Measurements from ENCODE around the gene FRMPD1. TPM values are rescaled to one million over a fixed set of nuclear protein-coding genes. Genes with fewer than 3 reads are reported as not detected.
A peak's percentile ranks its signal among the peaks of the same experiment; 100 is the strongest.
"Not testable (repeated sequence)": the region's sequence is repeated elsewhere in the genome, so short reads cannot be mapped to it uniquely, and the experiment has no call there.

The FRMPD1 gene
- total and polyA plus RNA-seq, 9 donors: 6.7 to 12.5 (median 10.7) TPM

DNA sequence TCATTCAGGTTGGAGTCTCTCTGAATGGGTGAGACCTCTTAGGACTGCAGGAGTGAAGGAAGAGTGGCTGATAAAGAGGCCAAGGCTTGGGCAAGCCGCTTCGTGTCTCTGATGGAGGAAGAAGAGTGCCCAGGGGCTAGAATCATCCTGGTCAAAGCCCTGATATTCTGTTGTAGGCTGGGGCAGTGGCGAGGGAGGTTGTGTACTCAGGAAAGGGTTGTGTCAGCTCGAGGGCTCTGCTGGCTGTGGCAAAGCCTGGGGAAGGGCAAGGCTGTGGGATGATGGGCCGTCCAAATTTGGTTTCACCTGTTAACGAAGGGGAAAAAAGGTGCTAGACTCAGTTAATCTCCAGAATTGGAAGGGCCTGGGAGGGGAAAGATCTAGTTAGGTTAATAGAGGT lies 100.4 kb downstream of the FRMPD1 start:
- no peaks in the 10 kb centered on the region for H3K36me3 ChIP-seq (ENCODE audit: control insufficient read depth, insufficient read depth, low read length)
- H3K4me3 ChIP-seq (ENCODE audit: low read length): no peak overlapping the region
- no peak overlapping the region for H3K27ac ChIP-seq (ENCODE audit: low read length)
- WGBS (ENCODE audit: insufficient coverage): 86% methylated on average over 6 of the region's 6 CpGs
- DNase-seq: no peak
- H3K9me3 ChIP-seq (replicated peaks; ENCODE audit: control insufficient read depth, low read depth, low read length): peaks cover 4% of the 10 kb centered on the region
- H3K4me1 ChIP-seq (ENCODE audit: control insufficient read depth, insufficient read depth, low read length): peaks cover 15% of the 10 kb centered on the region
- H3K27me3 ChIP-seq (ENCODE audit: control insufficient read depth, insufficient read depth, low read length): no peaks in the 10 kb centered on the region

- H3K9me3 ChIP-seq (replicated peaks; ENCODE audit: control insufficient read depth, low read depth, low read length); H3K4me3 ChIP-seq (ENCODE audit: low read length); H3K27me3 ChIP-seq (ENCODE audit: control insufficient read depth, insufficient read depth, low read length); H3K36me3 ChIP-seq (ENCODE audit: control insufficient read depth, insufficient read depth, low read length); H3K27ac ChIP-seq (ENCODE audit: low read length); DNase-seq: not testable (repeated sequence)
- 89% methylated on average over 18 of the region's 30 CpGs for WGBS (ENCODE audit: insufficient coverage)
- peaks cover 10% of the 10 kb centered on the region for H3K4me1 ChIP-seq (ENCODE audit: control insufficient read depth, insufficient read depth, low read length)
These were observed 101.0 kb downstream of the FRMPD1 start for GRCh38 chr9:37751704-37752103.

GRCh38 chr9:37752112-37752511 lies 101.4 kb downstream of the FRMPD1 start:
- 89% methylated on average over 8 of the region's 13 CpGs for WGBS (ENCODE audit: insufficient coverage)

DNA sequence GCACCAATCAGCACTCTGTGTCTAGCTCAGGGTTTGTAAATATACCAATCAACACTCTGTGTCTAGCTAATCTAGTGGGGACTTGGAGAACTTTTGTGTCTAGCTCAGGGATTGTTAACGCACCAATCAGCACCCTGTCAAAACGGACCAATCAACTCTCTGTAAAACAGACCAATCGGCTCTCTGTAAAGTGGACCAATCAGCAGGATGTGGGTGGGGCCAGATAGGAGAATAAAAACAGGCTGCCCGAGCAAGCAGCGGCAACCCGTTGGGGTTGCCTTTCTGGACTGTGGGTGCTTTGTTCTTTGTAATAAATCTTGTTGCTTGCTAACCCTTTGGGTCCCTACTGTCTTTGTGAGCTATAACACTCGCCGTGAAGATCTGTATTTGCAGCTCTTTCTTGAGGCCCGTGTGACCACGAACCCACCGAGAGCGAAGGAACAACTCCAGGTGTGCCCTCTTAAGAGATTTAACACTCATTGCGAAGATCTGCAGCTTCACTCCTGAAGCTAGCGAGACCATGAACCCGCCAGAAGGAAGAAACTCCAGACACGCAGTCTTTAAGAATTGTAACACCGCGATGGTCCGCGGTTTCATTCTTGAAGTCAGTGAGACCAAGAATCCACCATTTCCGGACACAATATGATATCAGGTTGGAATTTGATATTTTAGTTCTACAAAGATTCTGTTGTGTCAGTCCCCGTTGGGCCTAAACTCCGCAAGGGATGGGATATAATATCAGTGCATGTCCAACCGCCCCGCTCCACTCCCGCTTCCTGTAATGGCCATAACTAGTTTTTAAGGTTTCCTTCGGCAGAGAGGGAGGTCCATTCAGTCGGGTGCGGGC lies 102.1 kb downstream of the FRMPD1 start:
- H3K36me3 ChIP-seq (ENCODE audit: control insufficient read depth, insufficient read depth, low read length): no peaks in the 10 kb centered on the region
- peak overlapping the region; percentile 58 for H3K4me3 ChIP-seq (ENCODE audit: low read length)
- WGBS (ENCODE audit: insufficient coverage): 91% methylated on average over 16 of the region's 29 CpGs
- peaks cover 8% of the 10 kb centered on the region for H3K4me1 ChIP-seq (ENCODE audit: control insufficient read depth, insufficient read depth, low read length)
- H3K27ac ChIP-seq (ENCODE audit: low read length): no peak overlapping the region
- peaks cover 4% of the 10 kb centered on the region for H3K9me3 ChIP-seq (replicated peaks; ENCODE audit: control insufficient read depth, low read depth, low read length)
- no peak for DNase-seq
- H3K27me3 ChIP-seq (ENCODE audit: control insufficient read depth, insufficient read depth, low read length): no peaks in the 10 kb centered on the region

More at GRCh38 chr9:37752112-37752511, 101.4 kb downstream of the FRMPD1 start:
- not testable (repeated sequence) for H3K36me3 ChIP-seq (ENCODE audit: control insufficient read depth, insufficient read depth, low read length); H3K27ac ChIP-seq (ENCODE audit: low read length); H3K27me3 ChIP-seq (ENCODE audit: control insufficient read depth, insufficient read depth, low read length); DNase-seq; H3K4me3 ChIP-seq (ENCODE audit: low read length); H3K4me1 ChIP-seq (ENCODE audit: control insufficient read depth, insufficient read depth, low read length); H3K9me3 ChIP-seq (replicated peaks; ENCODE audit: control insufficient read depth, low read depth, low read length)

- Histone ChIP-seq H3K9me3 (replicated peaks; ENCODE audit: control insufficient read depth, low read depth, low read length) (peaks cover 4% of the 10 kb centered on the region), H3K27me3 (ENCODE audit: control insufficient read depth, insufficient read depth, low read length) (no peaks in the 10 kb centered on the region), H3K36me3 (ENCODE audit: control insufficient read depth, insufficient read depth, low read length) (no peaks in the 10 kb centered on the region), H3K27ac (ENCODE audit: low read length) (peak within 1 kb of the TSS; percentile 69), H3K4me1 (ENCODE audit: control insufficient read depth, insufficient read depth, low read length) (peaks cover 8% of the 10 kb centered on the region), H3K4me3 (ENCODE audit: low read length) (peak within 1 kb of the TSS; percentile 58)
- 1% methylated on average over 20 of the region's 40 CpGs for WGBS (ENCODE audit: insufficient coverage)
- peak; percentile 87 for DNase-seq
These were observed 102.9 kb downstream of the FRMPD1 start, which contains the start of gene TRMT10B for GRCh38 chr9:37753489-37754190. TSS of gene TRMT10B (plus strand) at chr9:37753805. CDS start at chr9:37761932, 8,127 bp downstream.

GRCh38 chr9:37758747-37759146 lies 108.0 kb downstream of the FRMPD1 start:
- H3K27ac ChIP-seq (ENCODE audit: low read length): no peak overlapping the region
- H3K36me3 ChIP-seq (ENCODE audit: control insufficient read depth, insufficient read depth, low read length): no peaks in the 10 kb centered on the region
- no peak overlapping the region for H3K4me3 ChIP-seq (ENCODE audit: low read length)
- WGBS (ENCODE audit: insufficient coverage): 75% methylated on average over 2 of the region's 3 CpGs
- H3K27me3 ChIP-seq (ENCODE audit: control insufficient read depth, insufficient read depth, low read length): no peaks in the 10 kb centered on the region
- peaks cover 4% of the 10 kb centered on the region for H3K4me1 ChIP-seq (ENCODE audit: control insufficient read depth, insufficient read depth, low read length)
- no peaks in the 10 kb centered on the region for H3K9me3 ChIP-seq (replicated peaks; ENCODE audit: control insufficient read depth, low read depth, low read length)
- no peak for DNase-seq

- no peaks in the 10 kb centered on the region for H3K4me1 ChIP-seq (ENCODE audit: control insufficient read depth, insufficient read depth, low read length)
- H3K36me3 ChIP-seq (ENCODE audit: control insufficient read depth, insufficient read depth, low read length): peaks cover 4% of the 10 kb centered on the region
- no peak overlapping the region for H3K27ac ChIP-seq (ENCODE audit: low read length)
- H3K9me3 ChIP-seq (replicated peaks; ENCODE audit: control insufficient read depth, low read depth, low read length): no peaks in the 10 kb centered on the region
- DNase-seq: no peak
- H3K27me3 ChIP-seq (ENCODE audit: control insufficient read depth, insufficient read depth, low read length): no peaks in the 10 kb centered on the region
- 90% methylated on average over 4 of the region's 7 CpGs for WGBS (ENCODE audit: insufficient coverage)
- H3K4me3 ChIP-seq (ENCODE audit: low read length): no peak overlapping the region
These were observed 109.8 kb downstream of the FRMPD1 start for GRCh38 chr9:37760416-37761161.

- no peak for DNase-seq
These were observed 110.8 kb downstream of the FRMPD1 start for GRCh38 chr9:37761511-37761910.

GRCh38 chr9:37765263-37765662 lies 114.5 kb downstream of the FRMPD1 start:
- WGBS (ENCODE audit: insufficient coverage): no CpG with 5 or more reads among the region's 6 CpGs
- not testable (repeated sequence) for H3K27me3 ChIP-seq (ENCODE audit: control insufficient read depth, insufficient read depth, low read length); H3K4me3 ChIP-seq (ENCODE audit: low read length); H3K4me1 ChIP-seq (ENCODE audit: control insufficient read depth, insufficient read depth, low read length); H3K9me3 ChIP-seq (replicated peaks; ENCODE audit: control insufficient read depth, low read depth, low read length); DNase-seq; H3K27ac ChIP-seq (ENCODE audit: low read length)
- peaks cover 12% of the 10 kb centered on the region for H3K36me3 ChIP-seq (ENCODE audit: control insufficient read depth, insufficient read depth, low read length)

More at GRCh38 chr9:37761511-37761910, 110.8 kb downstream of the FRMPD1 start:
- Histone ChIP-seq H3K36me3 (ENCODE audit: control insufficient read depth, insufficient read depth, low read length) (peaks cover 4% of the 10 kb centered on the region), H3K9me3 (replicated peaks; ENCODE audit: control insufficient read depth, low read depth, low read length) (no peaks in the 10 kb centered on the region), H3K4me1 (ENCODE audit: control insufficient read depth, insufficient read depth, low read length) (no peaks in the 10 kb centered on the region), H3K27me3 (ENCODE audit: control insufficient read depth, insufficient read depth, low read length) (no peaks in the 10 kb centered on the region), H3K27ac (ENCODE audit: low read length) (no peak overlapping the region), H3K4me3 (ENCODE audit: low read length) (no peak overlapping the region)
- 79% methylated on average over 2 of the region's 3 CpGs for WGBS (ENCODE audit: insufficient coverage)

DNA sequence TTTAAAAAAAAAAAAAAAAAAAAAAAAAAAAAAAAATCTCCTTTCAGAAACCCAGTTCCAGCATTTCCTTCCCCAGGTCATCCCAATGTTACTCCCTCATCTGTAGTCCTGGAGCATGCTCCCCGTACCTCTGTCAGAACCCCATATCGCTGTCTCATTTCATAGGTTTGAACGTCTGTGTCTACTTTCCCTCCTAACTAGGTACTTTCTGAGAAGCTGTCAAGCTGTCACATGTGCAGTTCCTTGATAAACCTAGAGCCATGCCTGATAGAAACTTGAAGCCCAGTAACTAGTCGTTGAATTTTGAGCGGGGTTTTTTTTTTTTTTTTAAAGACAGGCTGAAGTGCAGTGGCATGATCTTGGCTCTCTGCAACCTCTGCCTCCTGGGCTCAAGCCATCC lies 118.6 kb downstream of the FRMPD1 start:
- Histone ChIP-seq H3K36me3 (ENCODE audit: control insufficient read depth, insufficient read depth, low read length) (peaks cover 35% of the 10 kb centered on the region), H3K9me3 (replicated peaks; ENCODE audit: control insufficient read depth, low read depth, low read length) (no peaks in the 10 kb centered on the region), H3K4me1 (ENCODE audit: control insufficient read depth, insufficient read depth, low read length) (no peaks in the 10 kb centered on the region), H3K27ac (ENCODE audit: low read length) (no peak overlapping the region), H3K27me3 (ENCODE audit: control insufficient read depth, insufficient read depth, low read length) (no peaks in the 10 kb centered on the region), H3K4me3 (ENCODE audit: low read length) (no peak overlapping the region)
- no peak for DNase-seq
- 96% methylated on average over 2 of the region's 5 CpGs for WGBS (ENCODE audit: insufficient coverage)
